OCI-LY3 (cell line): ENCODE results near the gene ALG3.

Experiments
- H2AFZ ChIP-seq: fragments of 200-600, 300-600 bp; shearing (Covaris generic); 2 replicates; pipeline ENCODE4 v1.6.0; 2014; ENCODE audit warnings: antibody characterized with exemption, low read depth, low read length
- H3K27ac ChIP-seq: fragments of 200-600, 300-600 bp; sonication (generic); 2 replicates; pipeline ENCODE4 v1.5.1; 2014; ENCODE audit warnings: mild to moderate bottlenecking, low read length, moderate library complexity, mixed read lengths
- H3K27me3 ChIP-seq: fragments of 200-600, 300-600 bp; sonication (generic); 2 replicates; pipeline ENCODE4 v1.6.1; 2014; ENCODE audit warnings: low read depth, low read length, mixed read lengths
- H3K36me3 ChIP-seq: fragments of 200-600, 300-600 bp; sonication (generic); replicated peaks from 2 replicates; pipeline ENCODE3; 2014; ENCODE audit warnings: low read depth, low read length, mixed read lengths
- H3K4me1 ChIP-seq: fragments of 300-600, 200-600 bp; sonication (generic); 2 replicates; pipeline ENCODE4 v1.6.1; 2014; ENCODE audit warnings: low read length, mixed read lengths
- H3K4me2 ChIP-seq: fragments of 200-600, 300-600 bp; sonication (generic); 2 replicates; pipeline ENCODE4 v1.6.1; 2014; ENCODE audit warnings: low read length, mixed read lengths
- H3K4me3 ChIP-seq: fragments of 300-600, 200-600 bp; sonication (generic); 2 replicates; pipeline ENCODE4 v1.5.1; 2014; ENCODE audit warnings: antibody characterized with exemption, mild to moderate bottlenecking, low read length, moderate library complexity
- H3K79me2 ChIP-seq: fragments of 300-600, 200-600 bp; shearing (Covaris generic); 2 replicates; pipeline ENCODE4 v1.6.1; 2014; ENCODE audit warnings: mild to moderate bottlenecking, low read length, mixed read lengths
- H3K9ac ChIP-seq: fragments of 300-600, 200-600 bp; shearing (Covaris generic); 2 replicates; pipeline ENCODE4 v1.6.0; 2014; ENCODE audit warnings: mild to moderate bottlenecking, low read length, moderate library complexity
- H3K9me3 ChIP-seq: fragments of 200-600, 300-600 bp; shearing (Covaris generic); 2 replicates; pipeline ENCODE4 v1.6.1; 2014; ENCODE audit warnings: low read length, mixed read lengths; ENCODE audit not compliant: insufficient read depth
- H4K20me1 ChIP-seq: fragments of 200-600, 300-600 bp; sonication (generic); 2 replicates; pipeline ENCODE4 v1.6.1; 2016; ENCODE audit warnings: low read length, mixed read lengths; ENCODE audit not compliant: insufficient read depth
- EZH2phosphoT487 ChIP-seq: fragments of 200-600 bp; shearing (Covaris generic); IDR thresholded peaks from 2 replicates; pipeline ENCODE4 v1.6.1; 2018; ENCODE audit warnings: antibody characterized with exemption, mixed run types, low read depth
- TF ChIP-seq, protein P1 (sequence below): fragments of 200-600, 300-600 bp; sonication (generic); IDR thresholded peaks from 2 replicates; pipeline ENCODE4 v1.5.1; 2014; ENCODE audit warnings: antibody characterized with exemption, low read length, low read depth

The ALG3 gene

DNA sequence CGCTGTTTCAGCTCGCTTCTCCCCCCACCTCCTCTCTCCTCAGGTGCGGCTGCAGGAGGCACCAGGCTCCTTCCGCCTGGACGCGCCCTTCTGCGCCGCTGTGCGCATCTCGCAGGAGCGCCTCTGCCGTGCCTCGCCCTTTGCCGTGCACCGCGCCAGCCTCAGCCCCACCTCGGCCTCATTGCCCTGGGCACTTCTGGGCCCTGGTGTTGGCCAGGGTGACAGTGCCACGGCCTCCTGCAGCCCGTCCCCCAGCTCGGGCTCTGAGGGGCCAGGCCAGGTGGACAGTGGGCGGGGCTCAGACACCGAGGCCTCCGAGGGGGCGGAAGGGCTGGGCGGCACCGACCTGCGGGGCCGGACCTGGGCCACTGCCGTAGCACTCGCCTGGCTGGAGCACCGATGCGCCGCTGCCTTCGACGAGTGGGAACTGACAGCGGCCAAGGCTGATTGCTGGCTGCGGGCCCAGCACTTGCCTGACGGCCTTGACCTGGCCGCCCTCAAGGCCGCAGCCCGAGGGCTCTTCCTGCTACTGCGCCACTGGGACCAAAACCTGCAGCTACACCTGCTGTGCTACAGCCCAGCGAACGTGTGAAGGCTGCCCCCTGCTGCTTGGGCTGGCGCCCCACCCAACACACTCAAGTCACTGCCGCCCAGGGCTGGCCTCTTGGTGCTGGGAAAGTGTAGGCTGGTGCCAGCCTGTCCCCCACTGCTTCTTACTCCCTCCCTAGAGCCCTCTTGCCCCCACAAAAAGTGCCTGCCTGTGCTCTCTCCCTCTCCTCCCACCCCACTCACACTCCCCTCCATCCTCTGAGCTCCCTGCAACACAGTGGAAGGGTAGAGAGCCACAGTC, 7.1 kb downstream of the ALG3 start:
- Histone ChIP-seq H3K27ac (no peak overlapping the region), H3K4me3 (no peak overlapping the region), H3K9ac (no peak overlapping the region), H3K4me1 (no peaks in the 10 kb centered on the region), H2AFZ (no peak overlapping the region), H3K9me3 (no peaks in the 10 kb centered on the region), H4K20me1 (no peaks in the 10 kb centered on the region), H3K27me3 (no peaks in the 10 kb centered on the region), H3K79me2 (0 out of 2 replicates have a peak, but pooled peaks cover 10% of the 10 kb centered on the region), H3K36me3 (peaks cover 23% of the 10 kb centered on the region), H3K4me2 (no peak overlapping the region)
- TF ChIP-seq, protein P1, sequence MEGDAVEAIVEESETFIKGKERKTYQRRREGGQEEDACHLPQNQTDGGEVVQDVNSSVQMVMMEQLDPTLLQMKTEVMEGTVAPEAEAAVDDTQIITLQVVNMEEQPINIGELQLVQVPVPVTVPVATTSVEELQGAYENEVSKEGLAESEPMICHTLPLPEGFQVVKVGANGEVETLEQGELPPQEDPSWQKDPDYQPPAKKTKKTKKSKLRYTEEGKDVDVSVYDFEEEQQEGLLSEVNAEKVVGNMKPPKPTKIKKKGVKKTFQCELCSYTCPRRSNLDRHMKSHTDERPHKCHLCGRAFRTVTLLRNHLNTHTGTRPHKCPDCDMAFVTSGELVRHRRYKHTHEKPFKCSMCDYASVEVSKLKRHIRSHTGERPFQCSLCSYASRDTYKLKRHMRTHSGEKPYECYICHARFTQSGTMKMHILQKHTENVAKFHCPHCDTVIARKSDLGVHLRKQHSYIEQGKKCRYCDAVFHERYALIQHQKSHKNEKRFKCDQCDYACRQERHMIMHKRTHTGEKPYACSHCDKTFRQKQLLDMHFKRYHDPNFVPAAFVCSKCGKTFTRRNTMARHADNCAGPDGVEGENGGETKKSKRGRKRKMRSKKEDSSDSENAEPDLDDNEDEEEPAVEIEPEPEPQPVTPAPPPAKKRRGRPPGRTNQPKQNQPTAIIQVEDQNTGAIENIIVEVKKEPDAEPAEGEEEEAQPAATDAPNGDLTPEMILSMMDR: peak; percentile 19; the same call in 1 of the 2 replicates
- no peak for TF ChIP-seq EZH2phosphoT487

DNA sequence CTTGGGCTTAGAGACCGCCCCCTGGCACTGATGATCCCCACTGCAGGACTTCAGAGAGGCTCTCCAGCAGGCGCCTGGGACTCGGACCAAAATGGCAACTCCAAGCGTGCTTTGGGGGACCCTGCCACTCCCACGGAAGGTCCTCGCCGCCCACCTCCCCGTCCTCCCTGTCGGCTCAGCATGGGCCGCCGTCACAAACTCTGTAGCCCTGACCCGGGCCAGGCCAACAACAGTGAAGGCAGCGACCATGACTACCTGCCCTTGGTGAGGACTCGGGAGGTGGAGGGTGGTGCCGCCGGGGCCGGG, 7.7 kb downstream of the ALG3 start:
- no peak overlapping the region for H2AFZ ChIP-seq
- no peaks in the 10 kb centered on the region for H3K9me3 ChIP-seq
- no peak overlapping the region for H3K4me2 ChIP-seq
- H4K20me1 ChIP-seq: no peaks in the 10 kb centered on the region
- no peak overlapping the region for H3K9ac ChIP-seq
- no peaks in the 10 kb centered on the region for H3K27me3 ChIP-seq
- no peak overlapping the region for H3K4me3 ChIP-seq
- no peaks in the 10 kb centered on the region for H3K4me1 ChIP-seq
- H3K27ac ChIP-seq: no peak overlapping the region
- no peak for TF ChIP-seq EZH2phosphoT487
- TF ChIP-seq, protein P1: no peak
- peaks cover 23% of the 10 kb centered on the region for H3K36me3 ChIP-seq
- H3K79me2 ChIP-seq: 0 out of 2 replicates have a peak, but pooled peaks cover 5% of the 10 kb centered on the region

DNA sequence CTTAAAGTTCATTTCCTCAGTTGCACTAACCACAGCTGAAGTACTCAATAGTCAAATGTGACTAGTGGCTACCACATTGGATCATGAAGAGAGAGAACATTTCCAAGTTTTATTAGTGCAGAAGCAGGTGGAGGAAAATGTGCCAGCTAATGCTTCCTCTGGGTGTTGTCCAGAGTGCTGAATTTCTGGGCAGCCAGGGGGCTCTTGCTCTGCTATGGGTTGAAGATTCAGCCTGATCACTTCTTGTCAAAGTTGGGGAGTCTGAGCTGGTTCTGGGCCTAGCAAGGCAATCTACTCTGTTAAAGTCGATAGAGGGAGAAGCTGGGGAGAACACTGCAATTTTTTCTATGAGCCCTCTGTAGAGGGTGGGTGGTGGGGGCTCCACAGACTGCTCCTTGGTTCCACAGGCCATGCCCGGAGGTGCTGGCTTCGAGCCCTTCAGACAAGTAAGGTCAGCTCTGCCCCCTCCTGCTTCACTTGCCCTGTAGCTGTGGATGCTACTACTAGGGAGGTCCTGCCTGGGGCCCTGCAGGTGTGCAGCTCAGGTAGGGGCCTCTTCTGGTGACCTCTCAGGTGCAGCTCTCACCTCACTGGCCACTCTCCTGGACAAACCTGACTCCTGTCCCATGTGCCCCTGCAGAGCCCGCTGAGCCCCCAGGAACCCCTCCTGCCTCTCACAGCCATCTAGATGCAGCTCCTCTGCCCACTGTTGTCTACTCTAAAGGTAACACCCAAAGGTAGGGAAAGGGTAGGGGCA, 8.2 kb downstream of the ALG3 start:
- no peak overlapping the region for H3K4me3 ChIP-seq
- H3K4me2 ChIP-seq: no peak overlapping the region
- no peaks in the 10 kb centered on the region for H4K20me1 ChIP-seq
- no peaks in the 10 kb centered on the region for H3K4me1 ChIP-seq
- H3K9ac ChIP-seq: no peak overlapping the region
- no peak overlapping the region for H2AFZ ChIP-seq
- H3K79me2 ChIP-seq: no peaks in the 10 kb centered on the region
- TF ChIP-seq, protein P1: no peak
- TF ChIP-seq EZH2phosphoT487: no peak
- H3K27ac ChIP-seq: no peak overlapping the region
- no peaks in the 10 kb centered on the region for H3K9me3 ChIP-seq
- peaks cover 23% of the 10 kb centered on the region for H3K36me3 ChIP-seq
- H3K27me3 ChIP-seq: no peaks in the 10 kb centered on the region

DNA sequence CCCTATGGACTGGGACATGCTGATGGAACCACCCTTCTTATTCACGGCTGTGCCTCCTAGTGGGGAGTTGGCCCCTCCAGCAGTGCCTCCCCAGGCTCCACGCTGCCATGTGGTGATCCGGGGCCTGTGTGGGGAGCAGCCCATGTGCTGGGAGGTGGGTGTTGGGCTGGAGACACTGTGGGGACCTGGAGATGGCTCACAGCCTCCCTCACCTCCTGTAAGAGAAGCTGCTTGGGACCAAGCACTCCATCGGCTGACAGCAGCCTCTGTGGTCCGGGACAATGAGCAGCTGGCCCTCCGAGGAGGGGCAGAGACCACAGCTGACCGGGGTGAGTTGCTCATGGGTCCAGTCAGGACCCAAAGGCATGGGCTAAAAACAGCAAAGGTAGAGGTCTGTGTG, 9.1 kb downstream of the ALG3 start:
- H3K9ac ChIP-seq: no peak overlapping the region
- H3K4me2 ChIP-seq: no peak overlapping the region
- H3K9me3 ChIP-seq: no peaks in the 10 kb centered on the region
- H4K20me1 ChIP-seq: no peaks in the 10 kb centered on the region
- H3K27me3 ChIP-seq: no peaks in the 10 kb centered on the region
- H3K4me3 ChIP-seq: no peak overlapping the region
- no peak overlapping the region for H3K27ac ChIP-seq
- H3K4me1 ChIP-seq: no peaks in the 10 kb centered on the region
- no peak overlapping the region for H2AFZ ChIP-seq
- H3K79me2 ChIP-seq: no peaks in the 10 kb centered on the region
- H3K36me3 ChIP-seq: peaks cover 16% of the 10 kb centered on the region
- TF ChIP-seq EZH2phosphoT487: no peak
- TF ChIP-seq, protein P1: no peak
